MCF 10A (cell line): Measurements from ENCODE around the gene MMUT. TPM values are rescaled to one million over a fixed set of nuclear protein-coding genes. Genes with fewer than 3 reads are reported as not detected.

Experiments used
- BruUV-seq: library from RNA; stranded (reverse); fragments of 400-500 nt; replicated peaks from 2 replicates; lab custom pipeline; 2021; lab: Mats Ljungman, UMichigan
- CTCF ChIA-PET: fragments of 300-600 bp; sonication (Branson Sonifier 250); formaldehyde crosslinking; extraction: SDS; loops from one replicate; lab custom pipeline; 2021; ENCODE audit warnings: antibody characterized with exemption, inconsistent platforms; lab: Yijun Ruan, JAX
- POLR2A ChIA-PET: fragments of 300-600, 350-650 bp; sonication (Branson Sonifier 250); formaldehyde crosslinking; extraction: SDS; loops from one replicate; lab custom pipeline; 2020; ENCODE audit warnings: antibody characterized with exemption, inconsistent platforms; lab: Yijun Ruan, JAX
- DNase-seq: peaks from one replicate; pipeline ENCODE4 v3.0.0-alpha.2; 2018; ENCODE audit not compliant: unreplicated experiment
- H3K27ac Mint-ChIP-seq: one replicate; pipeline ENCODE4 v1.8.0; 2022; ENCODE audit warnings: mild to moderate bottlenecking, low read depth, mixed read lengths; ENCODE audit not compliant: unreplicated experiment
- H3K27me3 Mint-ChIP-seq: one replicate; pipeline ENCODE4 v1.8.0; 2022; ENCODE audit warnings: mixed read lengths; ENCODE audit not compliant: insufficient read depth, unreplicated experiment
- H3K36me3 Mint-ChIP-seq: one replicate; pipeline ENCODE4 v1.8.0; 2022; ENCODE audit warnings: mild to moderate bottlenecking, moderate library complexity, mixed read lengths; ENCODE audit not compliant: insufficient read depth, unreplicated experiment
- H3K4me1 Mint-ChIP-seq: one replicate; pipeline ENCODE4 v1.8.0; 2022; ENCODE audit warnings: mixed read lengths; ENCODE audit not compliant: insufficient read depth, unreplicated experiment
- H3K4me3 Mint-ChIP-seq: one replicate; pipeline ENCODE4 v1.8.0; 2022; ENCODE audit warnings: mild to moderate bottlenecking, moderate library complexity, mixed read lengths; ENCODE audit not compliant: unreplicated experiment
- H3K9me3 Mint-ChIP-seq: one replicate; pipeline ENCODE4 v1.8.0; 2022; ENCODE audit warnings: mixed read lengths; ENCODE audit not compliant: unreplicated experiment
- intact Hi-C: fragments of 100-400 bp; cut with micrococcal nuclease; formaldehyde crosslinking; loops from 2 replicates; pipeline ENCODE4 v1.14.1; 2022
- total RNA-seq: library from RNA; stranded (reverse); gene quantifications from 2 replicates; pipeline ENCODE4 v1.2.3, GENCODE V29; 2022
- TF ChIP-seq, protein P1 (sequence below): fragments of 200-600 bp; IDR thresholded peaks from one replicate; pipeline ENCODE4 v1.8.0; 2022; ENCODE audit warnings: antibody characterized with exemption, mild to moderate bottlenecking; ENCODE audit not compliant: unreplicated experiment

MMUT gene
- total RNA-seq, 1 experiment from 2014 or later, result 17.8 TPM

DNA sequence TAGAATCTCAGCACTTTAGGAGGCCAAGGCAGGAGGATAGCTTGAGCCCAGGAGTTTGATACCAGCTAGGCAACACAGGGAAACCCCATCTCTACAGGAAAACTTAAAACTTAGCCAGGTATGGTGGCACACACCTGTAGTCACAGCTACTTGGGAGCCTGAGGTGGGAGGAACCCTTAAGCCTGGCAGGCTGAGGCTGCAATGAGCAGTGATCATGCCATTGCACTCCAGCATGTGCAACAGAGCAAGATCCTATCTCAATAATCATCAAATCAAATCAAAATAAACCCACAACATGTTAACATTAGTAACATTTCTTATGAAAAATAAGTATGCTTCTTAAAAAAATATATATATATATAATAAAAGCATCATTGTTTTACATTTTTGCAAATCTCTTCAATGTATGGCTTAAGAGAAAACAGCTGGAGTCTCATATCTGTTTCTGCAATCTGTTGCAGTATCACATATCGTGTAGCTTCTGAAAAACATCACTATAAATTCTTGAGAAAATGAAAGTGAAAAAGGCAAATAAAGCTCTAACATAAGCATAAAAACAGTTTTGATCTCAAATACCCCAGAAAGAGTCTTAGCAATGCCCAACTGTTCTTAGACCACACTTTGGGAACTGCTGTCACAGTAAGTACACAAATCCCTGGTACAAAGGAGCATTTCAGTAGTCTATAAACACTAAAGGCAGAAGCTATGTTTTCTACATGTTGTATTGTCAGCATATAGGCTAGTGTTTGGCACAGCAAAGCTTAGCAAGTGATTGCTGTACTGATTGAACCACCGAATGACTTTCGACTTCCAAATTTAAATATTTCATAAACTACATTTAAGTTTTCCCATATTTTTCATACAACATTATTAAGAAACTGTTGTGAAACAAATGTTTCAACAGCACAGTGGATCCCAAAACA lies 8.0 kb downstream of the MMUT start:
- BruUV-seq, result no TSS peak
- TF ChIP-seq, protein P1, sequence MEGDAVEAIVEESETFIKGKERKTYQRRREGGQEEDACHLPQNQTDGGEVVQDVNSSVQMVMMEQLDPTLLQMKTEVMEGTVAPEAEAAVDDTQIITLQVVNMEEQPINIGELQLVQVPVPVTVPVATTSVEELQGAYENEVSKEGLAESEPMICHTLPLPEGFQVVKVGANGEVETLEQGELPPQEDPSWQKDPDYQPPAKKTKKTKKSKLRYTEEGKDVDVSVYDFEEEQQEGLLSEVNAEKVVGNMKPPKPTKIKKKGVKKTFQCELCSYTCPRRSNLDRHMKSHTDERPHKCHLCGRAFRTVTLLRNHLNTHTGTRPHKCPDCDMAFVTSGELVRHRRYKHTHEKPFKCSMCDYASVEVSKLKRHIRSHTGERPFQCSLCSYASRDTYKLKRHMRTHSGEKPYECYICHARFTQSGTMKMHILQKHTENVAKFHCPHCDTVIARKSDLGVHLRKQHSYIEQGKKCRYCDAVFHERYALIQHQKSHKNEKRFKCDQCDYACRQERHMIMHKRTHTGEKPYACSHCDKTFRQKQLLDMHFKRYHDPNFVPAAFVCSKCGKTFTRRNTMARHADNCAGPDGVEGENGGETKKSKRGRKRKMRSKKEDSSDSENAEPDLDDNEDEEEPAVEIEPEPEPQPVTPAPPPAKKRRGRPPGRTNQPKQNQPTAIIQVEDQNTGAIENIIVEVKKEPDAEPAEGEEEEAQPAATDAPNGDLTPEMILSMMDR, result no peak
- Mint-ChIP-seq H3K4me1 (peaks cover 7% of the 10 kb centered on the region), H3K27ac (no peak overlapping the region), H3K4me3 (no peak overlapping the region), H3K36me3 (peaks cover 71% of the 10 kb centered on the region), H3K9me3 (no peaks in the 10 kb centered on the region), H3K27me3 (no peaks in the 10 kb centered on the region)
- ChIA-PET CTCF (interaction anchor here (0.6 to 1.7 kb wide), 7 partner anchors 32 to 1822 kb away, joined by 3 to 4 read pairs (median 3); no protein-coding TSS in a partner anchor), POLR2A (no interaction called here)
- no peak for DNase-seq
- intact Hi-C loops, result no loop called here

GRCh38 chr6:49453221-49453620 lies 9.8 kb downstream of the MMUT start:
- no peaks in the 10 kb centered on the region for H3K4me1 Mint-ChIP-seq
- TF ChIP-seq, protein P1, result peak; percentile 33

GRCh38 chr6:49430866-49431265 lies 32.2 kb downstream of the MMUT start:
- intact Hi-C loops, result no loop called here
- Mint-ChIP-seq H3K4me1 (no peaks in the 10 kb centered on the region), H3K27ac (no peak overlapping the region), H3K9me3 (no peaks in the 10 kb centered on the region), H3K4me3 (no peak overlapping the region), H3K27me3 (no peaks in the 10 kb centered on the region), H3K36me3 (peaks cover 32% of the 10 kb centered on the region)
- CTCF ChIA-PET, result no interaction called here
- POLR2A ChIA-PET, result no interaction called here
- DNase-seq, result no peak
- TF ChIP-seq, protein P1, result no peak
- no TSS peak for BruUV-seq

More at GRCh38 chr6:49453221-49453620, 9.8 kb downstream of the MMUT start:
- Mint-ChIP-seq H3K9me3 (no peaks in the 10 kb centered on the region), H3K4me3 (no peak overlapping the region), H3K36me3 (peaks cover 65% of the 10 kb centered on the region), H3K27me3 (no peaks in the 10 kb centered on the region), H3K27ac (no peak overlapping the region)
- ChIA-PET POLR2A (interaction anchor here (0.6 to 1.0 kb wide), 2 partner anchors 9 to 414 kb away, joined by 3 to 5 read pairs; no protein-coding TSS in a partner anchor), CTCF (interaction anchor here (0.6 to 2.3 kb wide), 13 partner anchors 8 to 463 kb away, joined by 3 to 8 read pairs (median 4); no protein-coding TSS in a partner anchor)
- intact Hi-C loops, result loop anchor here (1.0 to 2.0 kb wide), 2 partner anchors 154 to 396 kb away; no protein-coding TSS in a partner anchor
- BruUV-seq, result no TSS peak
- peak; percentile 12 for DNase-seq

GRCh38 chr6:49430187-49430586 lies 32.9 kb downstream of the MMUT start:
- no peaks in the 10 kb centered on the region for H3K4me1 Mint-ChIP-seq
- H3K27ac Mint-ChIP-seq, result no peak overlapping the region
- BruUV-seq, result no TSS peak
- H3K27me3 Mint-ChIP-seq, result no peaks in the 10 kb centered on the region
- H3K9me3 Mint-ChIP-seq, result no peaks in the 10 kb centered on the region
- no peak for DNase-seq
- H3K4me3 Mint-ChIP-seq, result no peak overlapping the region
- CTCF ChIA-PET, result interaction anchor here (0.7 to 2.1 kb wide), 2 partner anchors 20 to 858 kb away, joined by 3 to 8 read pairs; no protein-coding TSS in a partner anchor
- TF ChIP-seq, protein P1, result no peak
- intact Hi-C loops, result no loop called here
- H3K36me3 Mint-ChIP-seq, result peaks cover 25% of the 10 kb centered on the region
- POLR2A ChIA-PET, result interaction anchor here (0.6 to 1.0 kb wide), 2 partner anchors 440 to 744 kb away, joined by 3 to 5 read pairs; no protein-coding TSS in a partner anchor
